Testis (tissue), 2 donors: ENCODE data around the gene INTS3.

Experiments
- POLR2A ChIP-seq: fragments of 450-650 bp; IDR thresholded peaks from one replicate; pipeline ENCODE4 v1.6.1; 2017; ENCODE audit warnings: antibody characterized with exemption, mild to moderate bottlenecking, moderate library complexity
- TF ChIP-seq, protein P1 (sequence below), 3 experiments: fragments of 450-650 bp in 2 of 3; fragments of 200-600 bp in 1 of 3; sonication (generic) in 1 of 3; IDR thresholded peaks; one replicate each; pipeline ENCODE4 v1.5.1; 2016 to 2019; ENCODE audit warnings: antibody characterized with exemption in 3 of 3, mild to moderate bottlenecking in 2 of 3, moderate library complexity in 1 of 3

DNA sequence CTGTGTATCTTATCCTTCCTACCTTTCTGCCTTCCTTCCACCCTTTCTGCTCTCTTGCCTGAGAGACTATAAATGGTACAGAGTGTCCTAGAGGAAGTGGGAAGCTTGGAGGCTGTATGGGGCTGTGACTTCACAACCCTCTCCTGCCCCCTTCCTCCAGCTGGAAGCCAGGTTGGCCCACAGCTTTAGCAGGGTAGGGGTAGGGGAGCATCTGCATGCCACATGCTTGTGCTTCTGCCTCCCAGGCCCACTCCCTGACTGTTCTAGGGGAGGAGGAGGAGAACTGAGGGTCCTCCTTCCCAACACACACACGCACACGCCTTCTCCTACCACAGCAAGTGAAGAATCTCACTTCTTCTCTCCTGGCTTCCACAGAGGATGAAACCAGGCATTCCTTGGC is 43.4 kb downstream of the INTS3 start:
- TF ChIP-seq, protein P1, sequence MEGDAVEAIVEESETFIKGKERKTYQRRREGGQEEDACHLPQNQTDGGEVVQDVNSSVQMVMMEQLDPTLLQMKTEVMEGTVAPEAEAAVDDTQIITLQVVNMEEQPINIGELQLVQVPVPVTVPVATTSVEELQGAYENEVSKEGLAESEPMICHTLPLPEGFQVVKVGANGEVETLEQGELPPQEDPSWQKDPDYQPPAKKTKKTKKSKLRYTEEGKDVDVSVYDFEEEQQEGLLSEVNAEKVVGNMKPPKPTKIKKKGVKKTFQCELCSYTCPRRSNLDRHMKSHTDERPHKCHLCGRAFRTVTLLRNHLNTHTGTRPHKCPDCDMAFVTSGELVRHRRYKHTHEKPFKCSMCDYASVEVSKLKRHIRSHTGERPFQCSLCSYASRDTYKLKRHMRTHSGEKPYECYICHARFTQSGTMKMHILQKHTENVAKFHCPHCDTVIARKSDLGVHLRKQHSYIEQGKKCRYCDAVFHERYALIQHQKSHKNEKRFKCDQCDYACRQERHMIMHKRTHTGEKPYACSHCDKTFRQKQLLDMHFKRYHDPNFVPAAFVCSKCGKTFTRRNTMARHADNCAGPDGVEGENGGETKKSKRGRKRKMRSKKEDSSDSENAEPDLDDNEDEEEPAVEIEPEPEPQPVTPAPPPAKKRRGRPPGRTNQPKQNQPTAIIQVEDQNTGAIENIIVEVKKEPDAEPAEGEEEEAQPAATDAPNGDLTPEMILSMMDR (IDR thresholded peaks at IDR 0.05): no peak
- TF ChIP-seq POLR2A: no peak
